ENCODE measurements around the gene FARP1.

DNA sequence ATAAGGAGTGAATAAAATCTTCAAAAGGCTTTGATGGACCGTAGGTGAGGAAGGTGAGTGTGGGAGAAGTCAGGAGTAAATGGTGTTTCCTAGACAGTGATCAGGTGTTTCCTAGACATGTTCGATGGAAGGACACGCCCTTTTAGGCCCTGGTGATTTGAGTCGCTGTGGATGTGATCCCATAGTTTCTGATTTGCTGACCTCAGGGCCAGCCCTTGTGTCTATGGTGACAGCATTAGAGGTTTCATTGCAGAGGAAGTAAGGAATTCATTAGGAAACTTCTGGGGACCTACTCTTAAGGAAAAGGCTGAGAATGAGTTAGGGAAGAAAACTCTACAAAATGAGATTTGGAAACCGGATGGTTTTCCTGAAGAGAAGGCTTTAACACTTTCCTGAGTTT lies 65.7 kb downstream of the FARP1 start:
- TF ChIP-seq TAF1 (IDR thresholded peaks at IDR 0.05; ENCODE audit: borderline replicate concordance, insufficient read depth, low read length) (no peak), POLR2AphosphoS5 (IDR thresholded peaks at IDR 0.05; ENCODE audit: low read depth, low read length) (no peak), FOXP2 (optimal IDR thresholded peaks at IDR 0.05; ENCODE audit: borderline replicate concordance, extremely low read depth, extremely low read length, insufficient read depth) (no peak)

Data from PFSK-1 (cell line).